HG03066 (cell line): ENCODE data around the gene SLC30A7.
"Not testable (repeated sequence)": the region's sequence is repeated elsewhere in the genome, so short reads cannot be mapped to it uniquely, and the experiment has no call there.

Experiments
- ATAC-seq: cut with Tn5 transposase; IDR thresholded peaks from one replicate; pipeline ENCODE4 v1.9.1; 2021; ENCODE audit warnings: low read depth; ENCODE audit not compliant: unreplicated experiment

Gene SLC30A7, protein sequence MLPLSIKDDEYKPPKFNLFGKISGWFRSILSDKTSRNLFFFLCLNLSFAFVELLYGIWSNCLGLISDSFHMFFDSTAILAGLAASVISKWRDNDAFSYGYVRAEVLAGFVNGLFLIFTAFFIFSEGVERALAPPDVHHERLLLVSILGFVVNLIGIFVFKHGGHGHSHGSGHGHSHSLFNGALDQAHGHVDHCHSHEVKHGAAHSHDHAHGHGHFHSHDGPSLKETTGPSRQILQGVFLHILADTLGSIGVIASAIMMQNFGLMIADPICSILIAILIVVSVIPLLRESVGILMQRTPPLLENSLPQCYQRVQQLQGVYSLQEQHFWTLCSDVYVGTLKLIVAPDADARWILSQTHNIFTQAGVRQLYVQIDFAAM

DNA sequence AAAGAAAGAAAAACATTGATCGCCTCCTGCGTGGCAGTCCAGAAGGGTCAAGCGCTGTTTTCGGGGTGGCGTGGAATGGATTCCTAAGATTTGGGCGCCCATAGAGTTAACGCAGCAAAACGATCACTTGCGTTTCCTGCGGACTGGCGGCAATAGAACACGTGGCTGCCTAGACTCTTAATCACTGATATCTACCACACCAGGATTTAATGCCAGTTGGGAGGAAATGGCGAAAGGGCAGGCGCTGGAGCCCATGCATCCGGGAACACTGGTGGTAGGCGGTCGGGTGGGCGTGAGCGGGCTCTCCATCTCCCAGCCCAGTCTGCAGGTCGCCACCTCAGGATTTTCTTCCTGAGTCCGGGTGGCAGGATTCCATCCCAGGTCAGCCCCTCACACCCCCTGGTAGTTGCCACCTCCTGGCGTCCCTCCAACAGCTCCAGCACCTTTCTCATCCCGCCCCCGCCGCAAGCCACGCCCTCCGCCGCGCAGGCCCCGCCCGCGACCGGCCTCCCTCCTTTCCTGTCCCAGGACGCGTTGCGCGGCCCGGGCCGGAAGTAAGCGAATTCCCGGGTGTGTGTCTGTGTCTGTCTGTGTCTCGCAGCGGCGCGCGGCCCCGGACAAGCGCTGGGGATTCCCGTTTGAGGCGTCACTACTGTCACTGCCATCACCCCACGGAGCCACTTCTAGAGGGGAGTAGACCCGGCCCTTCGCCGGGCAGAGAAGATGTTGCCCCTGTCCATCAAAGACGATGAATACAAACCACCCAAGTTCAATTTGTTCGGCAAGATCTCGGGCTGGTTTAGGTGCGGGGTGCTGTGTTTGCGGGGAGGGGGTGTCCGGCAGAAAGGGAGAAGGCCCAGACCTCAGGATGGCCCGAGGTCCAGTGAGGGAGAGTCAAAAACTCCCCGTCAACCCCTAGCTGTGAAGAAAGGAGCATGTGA is at the start of gene SLC30A7:
TSS of gene SLC30A7 (plus strand) at position 551 of the 941 bp plus-strand sequence. CDS start at position 724, 173 bp downstream.
- peak; percentile 64 for ATAC-seq

DNA sequence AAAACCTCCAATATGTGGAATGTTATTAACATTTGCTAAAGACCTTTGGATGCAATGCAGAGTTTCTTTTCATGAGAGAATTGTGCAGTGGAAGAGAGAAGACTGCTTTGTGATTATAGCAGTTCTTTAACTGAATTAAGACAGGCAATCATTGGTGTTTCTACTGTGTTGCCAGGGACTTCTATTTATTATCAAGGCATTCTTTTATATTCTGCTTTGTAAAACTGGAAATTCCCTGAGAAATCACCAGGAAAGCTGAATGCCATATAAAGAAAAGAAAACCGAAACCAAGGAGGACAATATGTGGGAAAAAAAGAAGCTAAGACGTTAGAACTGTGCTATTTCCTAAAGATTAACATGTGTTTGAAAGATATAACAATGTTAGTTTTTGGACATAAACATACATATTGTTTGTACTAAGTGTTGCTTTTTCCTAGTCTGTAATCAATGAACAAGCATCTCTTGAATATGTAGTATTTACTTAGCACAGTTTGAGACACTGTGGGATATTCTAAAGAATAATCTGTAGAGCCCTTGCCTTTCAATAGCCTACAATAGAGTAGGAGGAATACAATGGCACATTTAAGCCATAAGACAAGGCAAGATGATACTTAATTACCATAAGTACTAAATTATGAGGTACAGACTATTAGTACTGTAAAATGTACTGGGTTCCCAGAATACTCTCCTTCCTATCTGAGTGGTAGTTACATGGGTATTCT is 48.4 kb upstream of the SLC30A7 start:
- no peak for ATAC-seq

DNA sequence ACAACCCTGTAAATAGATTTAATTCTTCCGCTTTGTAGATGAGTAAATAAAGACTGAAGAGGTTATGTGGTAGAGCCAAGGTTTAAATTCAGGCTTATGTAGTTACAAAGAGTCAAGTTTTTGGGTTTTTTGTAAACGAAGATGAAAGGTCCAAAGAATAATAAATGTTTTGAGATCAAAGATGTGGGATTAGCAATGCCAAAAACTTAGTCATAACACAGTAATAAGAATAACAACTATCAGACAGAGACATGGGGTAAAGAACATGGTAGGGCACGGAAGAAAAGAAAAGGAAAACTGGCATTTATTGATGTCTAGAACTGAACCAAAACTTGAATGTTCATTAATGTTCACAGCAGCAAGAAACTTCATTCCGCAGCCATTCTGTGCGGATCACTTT is 44.2 kb upstream of the SLC30A7 start:
- ATAC-seq = no peak

DNA sequence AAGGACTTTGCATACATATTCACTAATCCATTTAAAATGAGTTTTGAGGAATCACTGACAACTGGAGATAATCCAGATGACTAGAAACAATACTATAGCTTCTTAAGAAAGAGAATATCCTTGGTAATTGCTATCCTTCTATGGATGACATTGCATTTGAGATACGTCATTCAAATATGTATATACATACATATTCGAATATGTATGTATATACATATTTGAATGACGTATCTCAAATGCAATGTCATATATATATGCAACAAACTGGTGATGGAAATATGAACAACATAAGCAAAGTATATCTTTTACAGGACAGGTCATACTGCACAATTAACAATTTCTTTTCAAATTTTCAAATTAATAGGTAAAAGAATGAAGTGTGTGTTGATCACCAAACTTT is 42.9 kb upstream of the SLC30A7 start:
- no peak for ATAC-seq

DNA sequence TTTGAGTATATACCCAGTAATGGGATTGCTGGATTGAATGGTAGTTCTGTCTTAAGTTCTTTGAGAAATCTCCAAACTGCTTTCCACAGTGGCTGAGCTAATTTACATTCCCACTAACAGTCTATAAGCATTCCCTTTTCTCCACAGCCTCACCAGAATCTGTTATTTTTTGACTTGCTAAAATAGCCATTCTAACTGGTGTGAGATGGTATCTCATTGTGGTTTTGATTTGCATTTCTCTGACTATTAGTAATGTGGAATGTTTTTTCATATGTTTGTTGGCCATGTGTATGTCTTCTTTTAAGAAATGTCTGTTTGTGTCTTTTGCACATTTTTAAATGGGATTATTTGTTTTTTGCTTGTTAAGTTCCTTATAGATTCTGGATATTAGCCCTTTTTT is 40.8 kb upstream of the SLC30A7 start:
- ATAC-seq = not testable (repeated sequence)

DNA sequence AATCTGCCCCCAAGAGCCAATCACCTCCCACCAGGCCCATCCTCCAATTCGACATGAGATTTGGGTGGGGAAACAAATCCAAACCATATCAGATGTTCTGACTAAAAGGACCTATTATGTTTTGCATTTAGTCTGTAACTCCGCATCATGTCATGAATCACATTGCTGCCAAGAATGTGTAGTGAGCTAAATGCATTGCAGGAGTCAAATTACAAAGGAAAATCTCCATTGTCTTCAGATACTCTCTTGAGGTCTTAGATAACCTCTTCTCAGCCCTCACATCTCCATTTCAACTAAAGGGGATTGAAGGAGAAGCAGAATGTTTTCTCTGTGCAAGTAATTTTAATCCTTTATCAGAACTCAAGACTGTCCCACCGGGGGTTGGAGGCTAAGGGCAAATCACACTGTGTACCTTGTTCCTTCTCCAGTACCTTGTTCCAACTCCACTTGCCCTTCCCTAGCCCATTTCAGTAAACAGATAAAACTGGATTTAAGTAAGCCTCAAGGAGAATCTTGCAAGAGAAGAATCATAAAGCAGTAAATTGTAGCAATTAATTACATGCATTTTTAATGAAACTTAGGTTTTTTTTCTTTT is 35.4 kb upstream of the SLC30A7 start:
- no peak for ATAC-seq

DNA sequence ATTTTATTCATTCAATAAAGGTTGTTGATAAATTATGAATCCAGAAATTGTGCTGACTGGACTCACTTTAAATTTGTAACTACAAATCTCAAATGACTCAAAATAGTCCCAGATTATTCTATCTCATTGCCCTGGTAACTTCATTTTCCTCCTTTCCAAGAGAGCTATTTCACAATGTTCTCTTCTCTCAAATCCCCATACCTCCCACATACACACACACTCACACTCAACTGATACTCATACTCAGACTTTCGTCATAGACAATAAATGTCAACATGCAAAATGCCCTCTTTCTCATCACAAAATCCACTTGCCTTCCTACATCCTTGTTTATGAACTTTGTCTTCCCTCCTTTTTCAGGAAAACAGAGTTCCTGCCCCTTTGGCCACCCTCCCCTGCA is 34.5 kb upstream of the SLC30A7 start:
- no peak for ATAC-seq

DNA sequence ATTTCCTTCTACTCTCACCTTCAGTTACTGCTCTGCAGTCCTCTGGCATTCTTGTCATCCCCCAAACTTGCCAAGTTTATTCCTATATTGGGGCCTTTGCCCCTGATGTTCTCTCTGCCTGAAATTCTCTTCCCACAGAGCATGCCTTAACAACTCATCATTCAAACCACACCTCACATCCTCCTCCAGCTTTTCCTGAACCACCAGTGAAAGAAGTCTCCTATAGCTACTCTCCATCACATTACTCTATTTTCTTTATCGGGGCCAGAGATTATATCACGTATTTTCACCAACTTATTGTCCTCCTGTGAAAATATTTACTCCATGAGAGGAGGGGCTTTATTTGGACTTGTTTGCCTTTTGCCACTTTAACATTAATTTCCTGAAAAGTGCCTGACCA is 33.3 kb upstream of the SLC30A7 start:
- ATAC-seq = no peak

DNA sequence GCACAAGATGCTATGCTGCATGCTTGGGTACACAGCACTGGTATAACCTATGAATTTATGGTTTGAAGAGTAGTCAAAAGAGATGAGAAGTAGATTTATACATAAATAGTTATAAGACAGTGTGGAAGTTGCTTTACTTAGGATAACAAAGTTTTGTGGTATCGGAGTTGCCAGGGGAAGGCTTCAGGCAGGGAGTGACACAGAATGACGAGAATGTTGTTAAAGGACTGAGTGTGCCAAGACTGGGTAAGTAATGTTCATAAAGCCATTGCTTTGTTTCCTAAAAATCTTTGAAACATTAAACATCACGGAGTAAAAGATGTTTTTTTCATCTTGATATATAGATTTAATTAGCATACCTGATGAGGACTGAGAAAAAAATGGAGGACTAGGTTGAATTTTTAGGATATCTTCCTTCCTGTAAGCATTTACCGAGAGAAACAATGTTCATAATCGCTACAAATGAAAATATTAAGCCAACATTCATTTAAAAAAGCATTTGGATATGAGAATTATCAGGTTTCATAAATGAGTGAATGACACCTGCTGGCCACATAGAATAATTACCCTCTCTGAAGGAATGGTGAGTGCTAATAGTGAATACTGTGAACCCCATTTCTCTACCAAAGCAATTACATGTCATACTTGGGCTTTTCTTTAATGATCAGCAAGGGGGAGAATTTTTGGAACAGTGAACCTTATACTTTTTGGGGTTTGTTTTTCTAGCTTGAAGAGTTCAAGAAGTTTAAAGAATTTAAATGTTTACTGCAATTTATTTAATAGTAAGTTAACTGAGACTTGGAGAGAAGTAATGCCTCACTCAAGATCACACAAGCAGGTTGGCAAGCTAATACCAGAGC is 29.6 kb upstream of the SLC30A7 start:
- ATAC-seq = peak; percentile 50

DNA sequence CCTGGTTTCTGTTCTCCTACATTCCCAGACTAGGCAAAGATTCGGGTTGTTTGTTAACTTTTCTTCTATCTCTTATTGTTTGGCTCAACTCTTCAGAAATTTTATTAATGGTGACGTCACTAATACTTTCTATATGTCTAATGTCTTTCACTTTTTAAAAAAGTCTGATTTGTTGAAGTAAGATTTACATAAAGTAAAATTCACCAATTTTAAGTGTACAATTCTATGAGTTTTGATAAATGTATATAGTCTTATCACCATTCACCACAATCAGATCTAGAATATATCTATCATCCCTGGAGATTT is 29.0 kb upstream of the SLC30A7 start:
- no peak for ATAC-seq

DNA sequence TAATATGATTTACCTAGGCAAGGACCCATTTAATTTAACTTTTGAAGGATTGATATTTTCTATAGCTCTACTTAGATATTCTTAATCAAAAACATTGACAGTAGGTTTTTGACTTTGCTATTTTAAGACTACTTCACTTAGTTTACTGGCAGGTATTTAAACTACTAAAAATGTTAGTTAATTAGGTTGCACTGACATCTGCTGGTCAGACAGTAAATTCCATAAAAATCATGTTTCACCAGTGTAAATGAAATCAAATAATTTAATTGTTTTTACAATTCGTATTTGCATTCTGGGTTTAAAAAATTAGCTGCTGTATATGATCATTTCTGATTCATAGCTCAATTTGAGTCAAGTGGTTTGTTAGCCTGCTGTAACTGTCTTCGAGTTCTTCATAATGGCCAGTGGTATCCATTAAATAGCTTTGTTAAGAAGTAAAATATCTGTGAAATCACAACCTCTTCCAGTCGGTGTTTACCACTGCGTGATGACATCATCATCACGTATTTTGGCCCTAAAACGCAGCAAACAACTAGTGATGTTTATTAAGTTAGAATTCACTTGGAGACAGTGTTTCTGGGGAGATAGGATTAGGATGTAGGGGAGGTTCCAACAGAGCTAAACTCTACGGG is 27.4 kb upstream of the SLC30A7 start:
- ATAC-seq = no peak

DNA sequence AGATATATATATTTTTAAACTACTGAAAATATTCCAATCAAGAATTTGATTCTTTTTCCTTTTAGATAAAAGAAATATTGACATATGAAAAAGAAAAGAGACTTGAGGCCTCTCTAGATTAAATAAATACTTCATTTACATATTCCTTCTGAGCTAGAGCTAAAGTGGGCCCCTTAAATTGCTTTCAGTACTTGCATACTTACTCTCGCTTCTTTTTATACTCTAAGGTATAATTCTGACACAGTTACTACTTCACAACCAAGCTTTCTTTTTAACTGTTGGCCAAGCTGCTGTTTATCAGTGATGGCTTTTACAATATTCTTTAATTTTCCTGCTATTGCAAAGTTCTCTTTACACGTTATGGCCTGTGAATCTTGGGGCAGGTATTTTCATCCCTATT is 25.9 kb upstream of the SLC30A7 start:
- ATAC-seq = no peak

DNA sequence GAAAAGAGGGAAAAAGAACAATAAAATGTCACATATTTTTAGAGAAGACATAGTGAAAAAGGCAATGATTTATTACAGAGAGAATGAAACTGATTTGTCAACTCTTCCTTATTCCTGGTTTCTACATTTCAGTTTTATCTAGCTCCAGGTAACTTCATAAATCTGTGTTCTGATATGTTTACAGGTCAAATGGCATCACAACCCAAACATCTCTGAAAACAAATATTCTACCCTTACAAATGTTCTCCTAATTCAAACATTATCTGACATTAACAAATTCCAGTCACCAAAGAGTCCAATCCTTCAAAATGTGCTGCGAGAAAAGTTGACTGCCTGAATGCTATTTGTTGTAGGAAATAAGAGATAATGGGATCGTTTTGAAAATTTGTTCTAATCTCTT is 21.5 kb upstream of the SLC30A7 start:
- no peak for ATAC-seq

DNA sequence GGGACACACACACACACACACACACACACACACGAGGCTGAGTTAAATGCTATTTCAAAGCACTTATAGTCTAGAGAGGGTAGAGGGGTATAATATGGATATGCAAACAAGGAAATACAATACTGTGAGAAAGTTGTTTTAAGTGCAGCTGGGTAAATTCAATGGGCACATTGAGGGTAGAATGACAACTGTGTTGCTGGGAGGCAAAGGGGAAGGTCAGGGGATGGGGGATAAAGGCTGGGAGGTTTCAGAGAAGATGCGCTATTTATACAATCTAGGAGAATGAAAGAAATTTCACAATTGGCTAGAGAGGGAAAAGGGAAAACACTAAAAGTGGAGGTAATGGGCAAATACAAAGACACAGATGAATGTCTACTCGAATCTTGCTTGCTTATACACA is 20.7 kb upstream of the SLC30A7 start:
- ATAC-seq = no peak

DNA sequence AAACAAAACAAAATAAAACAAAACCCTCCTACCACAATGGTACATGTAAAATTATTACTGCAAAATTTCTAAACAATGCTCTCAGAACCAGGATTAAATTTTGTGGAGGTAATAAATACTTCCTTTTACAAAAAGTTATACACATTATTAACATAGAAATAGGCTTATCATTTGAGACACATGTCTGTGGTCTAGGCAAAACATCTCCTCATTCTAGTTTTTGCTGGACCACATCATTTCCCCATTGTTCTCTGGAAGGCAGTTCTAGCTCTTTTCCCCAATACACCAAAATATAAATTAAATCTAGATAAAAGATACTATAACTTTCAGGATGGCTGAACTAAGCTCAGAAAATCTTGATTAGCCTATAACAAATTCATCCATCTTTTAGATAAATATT is 19.6 kb upstream of the SLC30A7 start:
- no peak for ATAC-seq

DNA sequence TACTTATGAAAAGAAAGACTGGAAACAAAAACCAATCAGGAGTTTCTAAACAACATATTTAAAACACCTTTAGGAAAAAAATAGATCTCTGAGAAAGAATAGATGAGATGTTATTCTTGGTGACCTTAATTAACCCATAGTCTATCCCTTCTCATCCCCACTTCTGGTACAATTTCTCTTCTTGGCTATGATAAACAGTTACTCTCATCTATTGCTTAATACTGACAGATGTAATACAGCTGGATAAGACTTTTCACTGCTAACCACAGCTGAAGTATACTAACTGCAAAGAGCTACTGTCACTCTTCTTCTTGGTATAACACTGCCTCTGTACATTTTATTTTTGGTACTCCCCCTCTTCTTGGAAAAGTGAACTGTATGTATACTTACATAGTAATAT is 16.5 kb upstream of the SLC30A7 start:
- no peak for ATAC-seq

DNA sequence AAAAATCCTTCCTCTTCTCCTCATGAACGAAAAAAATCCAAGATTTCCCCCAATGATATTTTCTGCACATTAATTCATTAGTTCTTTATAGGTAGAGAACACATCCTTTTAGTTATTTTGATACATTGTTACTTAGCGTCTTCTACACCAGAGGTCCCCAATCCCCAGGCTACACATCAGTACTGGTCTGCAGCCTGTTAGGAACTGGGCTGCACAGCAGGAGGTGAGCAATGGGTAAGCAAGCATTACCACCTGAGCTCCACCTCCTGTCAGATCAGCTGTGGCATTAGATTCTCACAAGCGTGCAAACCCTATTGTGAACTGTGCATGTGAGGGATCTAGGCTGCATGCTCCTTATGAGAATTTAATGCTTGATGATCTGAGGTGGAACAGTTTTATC is 14.2 kb upstream of the SLC30A7 start:
- ATAC-seq = no peak

DNA sequence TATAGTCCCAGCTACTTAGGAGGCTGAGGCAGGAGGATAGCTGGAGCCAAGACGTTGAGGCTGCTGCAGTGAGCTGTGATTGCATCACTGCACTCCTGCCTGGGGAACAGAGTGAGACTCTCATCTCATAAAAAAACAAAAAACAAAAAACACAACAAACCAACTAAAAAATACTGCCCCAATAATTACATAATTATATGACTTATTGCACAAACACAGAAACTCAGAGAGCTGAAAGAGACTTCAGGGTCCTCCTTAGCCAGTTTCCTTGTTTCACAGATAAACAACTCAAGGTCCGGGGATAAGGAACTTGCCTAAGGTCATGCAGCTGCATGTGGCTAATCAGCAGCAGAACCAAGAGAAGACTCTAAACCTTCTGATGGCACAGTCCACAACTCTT is 13.2 kb upstream of the SLC30A7 start:
- no peak for ATAC-seq

DNA sequence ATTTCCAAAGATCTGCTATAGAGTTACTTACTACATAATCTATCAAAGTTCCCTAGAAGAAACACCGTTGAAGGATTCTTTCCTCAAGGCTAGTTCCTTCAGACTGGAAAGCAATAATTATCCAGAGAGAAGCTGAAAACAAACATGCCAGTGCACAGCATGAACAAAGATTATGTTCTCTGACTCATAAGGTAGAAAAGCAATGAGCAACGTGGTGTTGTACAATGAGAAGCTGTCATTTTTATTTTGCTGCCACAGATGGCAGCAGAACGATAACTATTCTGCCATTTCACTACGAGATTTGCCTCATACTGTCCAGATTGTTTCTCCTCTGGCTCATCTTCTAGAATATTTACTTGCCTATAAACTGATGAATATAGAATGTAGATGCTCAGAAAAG is 11.9 kb upstream of the SLC30A7 start:
- no peak for ATAC-seq
